ENCODE data around the gene HEXA. TPM values are rescaled to one million over a fixed set of nuclear protein-coding genes. Genes with fewer than 3 reads are reported as not detected.

Gene HEXA
- total and polyA plus RNA-seq, 2 donors (not counting 1 experiment from before 2014, with no cell fraction given) = 80.3 to 183 TPM

DNA sequence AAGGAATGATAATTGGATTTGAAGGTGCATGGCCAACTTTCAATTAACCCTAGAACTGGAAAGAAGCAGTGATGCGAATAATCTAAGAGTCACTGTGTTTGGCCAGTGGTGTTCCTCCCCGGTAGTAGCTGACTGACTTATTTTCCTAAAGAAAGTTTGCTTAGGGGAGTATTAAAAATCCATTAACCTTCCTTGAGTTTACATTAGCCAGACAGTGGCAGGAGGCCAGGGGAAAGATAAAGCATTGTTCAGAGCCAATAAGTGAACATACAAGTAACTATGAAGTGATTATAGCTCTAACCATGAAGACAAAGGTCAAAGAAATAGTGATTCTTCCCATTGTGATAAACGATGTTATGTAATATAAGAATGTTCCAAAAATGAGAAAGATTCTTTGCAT lies 13.4 kb upstream of the HEXA start:
- Histone ChIP-seq H3K4me2 (ENCODE audit: extremely low read depth, insufficient read depth, low read length) (no peak overlapping the region), H3K27me3 (ENCODE audit: control insufficient read depth, insufficient read depth, low read length) (peaks cover 9% of the 10 kb centered on the region), H3K4me1 (ENCODE audit: control insufficient read depth, extremely low read depth, insufficient read depth, low read length) (no peaks in the 10 kb centered on the region), H3K36me3 (ENCODE audit: control insufficient read depth, insufficient read depth, low read length) (no peaks in the 10 kb centered on the region), H3K9ac (ENCODE audit: insufficient read depth, low read length) (no peak overlapping the region), H2AFZ (ENCODE audit: low read length) (no peak overlapping the region), H3K4me3 (replicated peaks in 1 of 4; ENCODE audit: control extremely low read depth in 1 of 4, insufficient read depth in 1 of 4, low read depth in 3 of 4, low read length in 4 of 4) (no peak overlapping the region), H3K9me3 (ENCODE audit: control insufficient read depth, insufficient read depth, low read depth, low read length) (no peaks in the 10 kb centered on the region), H3K79me2 (ENCODE audit: control insufficient read depth, insufficient read depth, low read length) (no peaks in the 10 kb centered on the region), H4K20me1 (ENCODE audit: control insufficient read depth, extremely low read depth, insufficient read depth, low read length) (no peaks in the 10 kb centered on the region), H3K27ac (ENCODE audit: insufficient read depth, low read length) (no peak overlapping the region)
- DNase-seq (ENCODE audit: low read depth in 2 of 2) = peak in 1 of 2 donors; percentile 55
- no peak for TF ChIP-seq EZH2 (IDR thresholded peaks at IDR 0.05; ENCODE audit: low read length, missing control alignments)
- TF ChIP-seq, protein P1, sequence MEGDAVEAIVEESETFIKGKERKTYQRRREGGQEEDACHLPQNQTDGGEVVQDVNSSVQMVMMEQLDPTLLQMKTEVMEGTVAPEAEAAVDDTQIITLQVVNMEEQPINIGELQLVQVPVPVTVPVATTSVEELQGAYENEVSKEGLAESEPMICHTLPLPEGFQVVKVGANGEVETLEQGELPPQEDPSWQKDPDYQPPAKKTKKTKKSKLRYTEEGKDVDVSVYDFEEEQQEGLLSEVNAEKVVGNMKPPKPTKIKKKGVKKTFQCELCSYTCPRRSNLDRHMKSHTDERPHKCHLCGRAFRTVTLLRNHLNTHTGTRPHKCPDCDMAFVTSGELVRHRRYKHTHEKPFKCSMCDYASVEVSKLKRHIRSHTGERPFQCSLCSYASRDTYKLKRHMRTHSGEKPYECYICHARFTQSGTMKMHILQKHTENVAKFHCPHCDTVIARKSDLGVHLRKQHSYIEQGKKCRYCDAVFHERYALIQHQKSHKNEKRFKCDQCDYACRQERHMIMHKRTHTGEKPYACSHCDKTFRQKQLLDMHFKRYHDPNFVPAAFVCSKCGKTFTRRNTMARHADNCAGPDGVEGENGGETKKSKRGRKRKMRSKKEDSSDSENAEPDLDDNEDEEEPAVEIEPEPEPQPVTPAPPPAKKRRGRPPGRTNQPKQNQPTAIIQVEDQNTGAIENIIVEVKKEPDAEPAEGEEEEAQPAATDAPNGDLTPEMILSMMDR (conservative IDR thresholded peaks at IDR 0.05 in 1 of 2, IDR thresholded peaks at IDR 0.05 in 1 of 2; ENCODE audit: low read depth in 1 of 2, low read length in 2 of 2) = no peak

DNA sequence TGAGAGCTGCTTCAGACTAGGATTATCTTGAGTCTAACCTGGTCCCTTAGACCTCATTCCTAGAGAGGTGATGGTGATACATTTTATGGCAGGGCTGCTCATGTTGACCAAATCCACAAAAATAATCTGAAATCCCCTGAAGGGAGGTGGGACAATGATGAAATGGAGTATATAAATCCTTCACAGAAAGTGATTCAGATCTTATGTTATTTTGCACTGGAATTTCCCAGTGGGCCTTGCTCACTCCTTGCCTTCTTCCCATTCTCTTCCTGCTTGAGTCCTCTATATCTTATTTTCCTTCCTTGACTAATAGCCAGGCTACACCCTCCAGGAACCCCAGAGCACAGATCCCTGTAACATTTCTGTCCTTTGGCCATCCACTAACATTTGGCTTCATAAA lies 11.9 kb upstream of the HEXA start:
- Histone ChIP-seq H4K20me1 (ENCODE audit: control insufficient read depth, extremely low read depth, insufficient read depth, low read length) (no peaks in the 10 kb centered on the region), H3K27me3 (ENCODE audit: control insufficient read depth, insufficient read depth, low read length) (peaks cover 17% of the 10 kb centered on the region), H3K27ac (ENCODE audit: insufficient read depth, low read length) (no peak overlapping the region), H3K4me3 (replicated peaks in 1 of 4; ENCODE audit: control extremely low read depth in 1 of 4, insufficient read depth in 1 of 4, low read depth in 3 of 4, low read length in 4 of 4) (no peak overlapping the region), H3K79me2 (ENCODE audit: control insufficient read depth, insufficient read depth, low read length) (no peaks in the 10 kb centered on the region), H3K4me2 (ENCODE audit: extremely low read depth, insufficient read depth, low read length) (no peak overlapping the region), H3K4me1 (ENCODE audit: control insufficient read depth, extremely low read depth, insufficient read depth, low read length) (no peaks in the 10 kb centered on the region), H3K36me3 (ENCODE audit: control insufficient read depth, insufficient read depth, low read length) (no peaks in the 10 kb centered on the region), H3K9ac (ENCODE audit: insufficient read depth, low read length) (no peak overlapping the region), H2AFZ (ENCODE audit: low read length) (no peak overlapping the region), H3K9me3 (ENCODE audit: control insufficient read depth, insufficient read depth, low read depth, low read length) (no peaks in the 10 kb centered on the region)
- DNase-seq (ENCODE audit: low read depth in 2 of 2) = no peak
- TF ChIP-seq, protein P1 (conservative IDR thresholded peaks at IDR 0.05 in 1 of 2, IDR thresholded peaks at IDR 0.05 in 1 of 2; ENCODE audit: low read depth in 1 of 2, low read length in 2 of 2) = no peak
- no peak for TF ChIP-seq EZH2 (IDR thresholded peaks at IDR 0.05; ENCODE audit: low read length, missing control alignments)

GRCh38 chr15:72382146-72382545 lies 6.3 kb upstream of the HEXA start:
- no peaks in the 10 kb centered on the region for H3K4me1 ChIP-seq (ENCODE audit: control insufficient read depth, extremely low read depth, insufficient read depth, low read length)
- TF ChIP-seq EZH2 (IDR thresholded peaks at IDR 0.05; ENCODE audit: low read length, missing control alignments) = no peak
- TF ChIP-seq, protein P1 (conservative IDR thresholded peaks at IDR 0.05 in 1 of 2, IDR thresholded peaks at IDR 0.05 in 1 of 2; ENCODE audit: low read depth in 1 of 2, low read length in 2 of 2) = peak in 1 of 2 donors; percentile 32
- no peak overlapping the region for H3K27ac ChIP-seq (ENCODE audit: insufficient read depth, low read length)
- no peak overlapping the region for H3K4me2 ChIP-seq (ENCODE audit: extremely low read depth, insufficient read depth, low read length)
- no peak overlapping the region for H2AFZ ChIP-seq (ENCODE audit: low read length)
- no peak for DNase-seq (ENCODE audit: low read depth in 2 of 2)
- H3K4me3 ChIP-seq (replicated peaks in 1 of 4; ENCODE audit: control extremely low read depth in 1 of 4, insufficient read depth in 1 of 4, low read depth in 3 of 4, low read length in 4 of 4) = no peak overlapping the region
- no peaks in the 10 kb centered on the region for H4K20me1 ChIP-seq (ENCODE audit: control insufficient read depth, extremely low read depth, insufficient read depth, low read length)
- no peaks in the 10 kb centered on the region for H3K36me3 ChIP-seq (ENCODE audit: control insufficient read depth, insufficient read depth, low read length)
- no peaks in the 10 kb centered on the region for H3K79me2 ChIP-seq (ENCODE audit: control insufficient read depth, insufficient read depth, low read length)
- no peak overlapping the region for H3K9ac ChIP-seq (ENCODE audit: insufficient read depth, low read length)
- H3K9me3 ChIP-seq (ENCODE audit: control insufficient read depth, insufficient read depth, low read depth, low read length) = no peaks in the 10 kb centered on the region
- peaks cover 17% of the 10 kb centered on the region for H3K27me3 ChIP-seq (ENCODE audit: control insufficient read depth, insufficient read depth, low read length)
